Measurements from ENCODE around the gene DSCAM.

The DSCAM gene

GRCh38 chr21:40595806-40596205 lies 251.2 kb downstream of the DSCAM start:
- DNase-seq = no peak

GRCh38 chr21:40587736-40588346 lies 259.1 kb downstream of the DSCAM start:
- no peak for DNase-seq

- DNase-seq = no peak
These were observed 260.4 kb downstream of the DSCAM start for GRCh38 chr21:40586575-40586974.

- DNase-seq = no peak
These were observed 269.5 kb downstream of the DSCAM start for GRCh38 chr21:40577285-40578043.

- no peak for DNase-seq
These were observed 271.0 kb downstream of the DSCAM start for GRCh38 chr21:40575976-40576375.

- DNase-seq = no peak
These were observed 277.6 kb downstream of the DSCAM start for GRCh38 chr21:40569357-40569756.

- DNase-seq = no peak
These were observed 278.2 kb downstream of the DSCAM start for GRCh38 chr21:40568807-40569206.

GRCh38 chr21:40567501-40567900 lies 279.5 kb downstream of the DSCAM start:
- no peak for DNase-seq

- no peak for DNase-seq
These were observed 280.5 kb downstream of the DSCAM start for GRCh38 chr21:40566486-40566885.

- DNase-seq = no peak
These were observed 282.6 kb downstream of the DSCAM start for GRCh38 chr21:40564318-40564717.

GRCh38 chr21:40563900-40564299 lies 283.1 kb downstream of the DSCAM start:
- no peak for DNase-seq

- no peak for DNase-seq
These were observed 284.5 kb downstream of the DSCAM start for GRCh38 chr21:40562242-40563002.

GRCh38 chr21:40556442-40556968 lies 290.5 kb downstream of the DSCAM start:
- no peak for DNase-seq

GRCh38 chr21:40555021-40555528 lies 291.9 kb downstream of the DSCAM start:
- DNase-seq = no peak

- DNase-seq = no peak
These were observed 293.2 kb downstream of the DSCAM start for GRCh38 chr21:40553781-40554180.

GRCh38 chr21:40547906-40548513 lies 298.9 kb downstream of the DSCAM start:
- no peak for DNase-seq

GRCh38 chr21:40546647-40547046 lies 300.3 kb downstream of the DSCAM start:
- no peak for DNase-seq

- DNase-seq = no peak
These were observed 306.7 kb downstream of the DSCAM start for GRCh38 chr21:40540216-40540615.

- no peak for DNase-seq
These were observed 312.1 kb downstream of the DSCAM start for GRCh38 chr21:40534886-40535285.

- DNase-seq = no peak
These were observed 315.4 kb downstream of the DSCAM start for GRCh38 chr21:40531431-40532110.

- DNase-seq = no peak
These were observed 315.9 kb downstream of the DSCAM start for GRCh38 chr21:40531016-40531415.

- no peak for DNase-seq
These were observed 329.3 kb downstream of the DSCAM start for GRCh38 chr21:40517646-40518045.
